DND-41 (cell line): Measurements from ENCODE around the gene METTL21A.
A peak's percentile ranks its signal among the peaks of the same experiment; 100 is the strongest.

Experiments
- ATAC-seq: fragments of 200-7000 bp; cut with Tn5 transposase; 3 replicates; pipeline ENCODE4 v1.9.1; 2021; ENCODE audit warnings: low read depth; ENCODE audit not compliant: insufficient read depth
- DNase-seq: peaks from one replicate; pipeline ENCODE4 v3.0.0-alpha.2; 2020
- H2AFZ ChIP-seq: 2 replicates; pipeline ENCODE4 v1.6.0; 2012; ENCODE audit warnings: low read depth, low read length
- H3K27ac ChIP-seq: 2 replicates; pipeline ENCODE4 v1.5.1; 2012; ENCODE audit warnings: low read length, inconsistent platforms
- H3K27me3 ChIP-seq: fragments of 200-600 bp; sonication (generic); 2 replicates; pipeline ENCODE4 v1.6.0; 2012; ENCODE audit warnings: low read length, mild to moderate bottlenecking, inconsistent platforms; ENCODE audit not compliant: insufficient read depth, poor library complexity
- H3K36me3 ChIP-seq: 2 replicates; pipeline ENCODE4 v1.5.1; 2012; ENCODE audit warnings: low read length, inconsistent platforms; ENCODE audit not compliant: insufficient read depth
- H3K4me1 ChIP-seq: 2 replicates; pipeline ENCODE4 v1.5.1; 2012; ENCODE audit warnings: mild to moderate bottlenecking, low read length; ENCODE audit not compliant: insufficient read depth
- H3K4me2 ChIP-seq: 2 replicates; pipeline ENCODE4 v1.6.0; 2012; ENCODE audit warnings: mild to moderate bottlenecking, moderate library complexity, low read length, inconsistent platforms; ENCODE audit not compliant: insufficient read depth
- H3K4me3 ChIP-seq, 2 experiments: fragments of 200-600 bp in 1 of 2; shearing (Covaris generic) in 1 of 2; 2 replicates each; pipeline ENCODE4 v1.5.1; 2012 to 2016; ENCODE audit warnings: inconsistent platforms in 2 of 2, low read length in 2 of 2, mild to moderate bottlenecking in 2 of 2, low read depth in 1 of 2, moderate library complexity in 1 of 2
- H3K79me2 ChIP-seq: 2 replicates; pipeline ENCODE4 v1.6.0; 2012; ENCODE audit warnings: low read length, inconsistent platforms; ENCODE audit not compliant: insufficient read depth
- H3K9ac ChIP-seq: 2 replicates; pipeline ENCODE4 v1.6.0; 2012; ENCODE audit warnings: low read depth, mild to moderate bottlenecking, inconsistent platforms, low read length, moderate library complexity
- H3K9me3 ChIP-seq: 2 replicates; pipeline ENCODE4 v1.5.1; 2012; ENCODE audit warnings: low read length, moderate library complexity, mild to moderate bottlenecking, inconsistent platforms; ENCODE audit not compliant: insufficient read depth, severe bottlenecking
- H4K20me1 ChIP-seq: 2 replicates; pipeline ENCODE4 v1.6.0; 2012; ENCODE audit warnings: low read length; ENCODE audit not compliant: insufficient read depth
- EZH2 ChIP-seq: IDR thresholded peaks from 3 replicates; pipeline ENCODE4 v1.6.1; 2012; ENCODE audit warnings: borderline replicate concordance, low read depth, mild to moderate bottlenecking, moderate library complexity, low read length, inconsistent platforms; ENCODE audit not compliant: severe bottlenecking
- TF ChIP-seq, protein P1 (sequence below): IDR thresholded peaks from 2 replicates; pipeline ENCODE4 v1.5.1; 2012; ENCODE audit warnings: borderline replicate concordance, low read length, moderate library complexity, mild to moderate bottlenecking; ENCODE audit not compliant: poor library complexity, severe bottlenecking; ENCODE audit errors: extremely low read depth

METTL21A gene

DNA sequence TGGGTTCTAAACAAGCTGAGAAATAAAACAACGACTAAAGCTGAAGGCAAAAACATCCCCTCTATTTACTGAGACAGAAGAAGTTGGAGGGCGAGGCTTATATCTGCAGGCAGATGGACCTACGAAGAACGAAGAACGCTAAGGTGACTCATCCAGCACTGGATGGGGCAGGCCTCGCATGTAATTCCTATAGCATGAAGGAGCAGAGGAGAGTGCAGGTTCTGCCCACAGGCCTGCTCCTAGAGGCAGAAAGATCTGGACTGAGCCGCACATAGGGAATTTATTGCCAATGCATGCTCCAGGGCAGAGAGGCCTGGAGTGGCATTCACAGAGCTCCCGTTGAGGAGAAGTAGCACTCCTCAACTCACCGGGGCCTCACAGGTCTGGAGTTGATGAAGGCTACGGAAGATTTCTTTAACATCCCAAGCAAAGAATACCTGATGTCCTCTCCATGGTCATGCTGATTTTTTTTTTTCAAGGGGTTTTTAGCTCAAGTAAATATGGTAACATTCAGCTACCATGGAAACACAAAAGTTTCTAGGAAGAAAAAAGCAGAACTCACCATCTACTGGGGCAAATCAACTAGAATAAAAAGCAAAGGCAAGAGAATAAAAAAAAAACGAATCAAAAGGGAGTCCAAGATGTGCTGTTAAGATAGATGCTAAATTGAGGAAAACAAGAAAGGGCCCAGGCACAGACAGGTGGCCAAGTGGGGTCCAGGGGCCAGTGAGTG, 10.4 kb upstream of the METTL21A start:
- Histone ChIP-seq H3K27ac (no peak overlapping the region), H3K79me2 (no peaks in the 10 kb centered on the region)
- ATAC-seq, result no peak

DNA sequence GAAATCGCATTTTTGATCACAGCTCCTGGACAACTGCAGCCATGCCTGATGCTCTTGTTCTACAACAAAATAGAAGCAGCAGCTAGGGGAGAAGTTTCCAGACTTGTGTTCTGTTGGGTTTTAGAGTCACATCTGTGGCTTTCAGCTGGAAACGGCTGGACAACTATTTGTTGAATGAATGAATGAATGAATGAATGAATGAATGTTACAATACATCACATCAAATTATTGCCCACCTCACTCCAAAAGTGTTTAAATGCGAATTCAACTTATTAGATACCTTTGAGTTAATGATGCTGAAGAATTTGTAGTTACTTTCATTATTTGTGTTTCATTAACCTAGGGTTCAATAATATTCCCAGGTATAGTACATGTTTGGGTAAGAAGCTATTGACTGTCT, 8.5 kb upstream of the METTL21A start:
- ATAC-seq (no peak), DNase-seq (no peak)
- TF ChIP-seq EZH2, result no peak
- TF ChIP-seq, protein P1, sequence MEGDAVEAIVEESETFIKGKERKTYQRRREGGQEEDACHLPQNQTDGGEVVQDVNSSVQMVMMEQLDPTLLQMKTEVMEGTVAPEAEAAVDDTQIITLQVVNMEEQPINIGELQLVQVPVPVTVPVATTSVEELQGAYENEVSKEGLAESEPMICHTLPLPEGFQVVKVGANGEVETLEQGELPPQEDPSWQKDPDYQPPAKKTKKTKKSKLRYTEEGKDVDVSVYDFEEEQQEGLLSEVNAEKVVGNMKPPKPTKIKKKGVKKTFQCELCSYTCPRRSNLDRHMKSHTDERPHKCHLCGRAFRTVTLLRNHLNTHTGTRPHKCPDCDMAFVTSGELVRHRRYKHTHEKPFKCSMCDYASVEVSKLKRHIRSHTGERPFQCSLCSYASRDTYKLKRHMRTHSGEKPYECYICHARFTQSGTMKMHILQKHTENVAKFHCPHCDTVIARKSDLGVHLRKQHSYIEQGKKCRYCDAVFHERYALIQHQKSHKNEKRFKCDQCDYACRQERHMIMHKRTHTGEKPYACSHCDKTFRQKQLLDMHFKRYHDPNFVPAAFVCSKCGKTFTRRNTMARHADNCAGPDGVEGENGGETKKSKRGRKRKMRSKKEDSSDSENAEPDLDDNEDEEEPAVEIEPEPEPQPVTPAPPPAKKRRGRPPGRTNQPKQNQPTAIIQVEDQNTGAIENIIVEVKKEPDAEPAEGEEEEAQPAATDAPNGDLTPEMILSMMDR, result no peak
- H3K4me1 ChIP-seq, result no peaks in the 10 kb centered on the region
- H3K4me3 ChIP-seq, result no peak overlapping the region
- H3K36me3 ChIP-seq, result no peaks in the 10 kb centered on the region
- H3K9ac ChIP-seq, result no peak overlapping the region
- H3K9me3 ChIP-seq, result no peaks in the 10 kb centered on the region
- no peaks in the 10 kb centered on the region for H3K79me2 ChIP-seq
- no peaks in the 10 kb centered on the region for H4K20me1 ChIP-seq
- H3K27me3 ChIP-seq, result no peaks in the 10 kb centered on the region
- H3K4me2 ChIP-seq, result no peak overlapping the region
- H2AFZ ChIP-seq, result no peak overlapping the region
- H3K27ac ChIP-seq, result no peak overlapping the region

More for the DNA sequence above, 10.4 kb upstream of the METTL21A start:
- TF ChIP-seq, protein P1, result no peak
- TF ChIP-seq EZH2, result no peak
- no peak for DNase-seq
- Histone ChIP-seq H3K9ac (no peak overlapping the region), H4K20me1 (no peaks in the 10 kb centered on the region), H3K9me3 (no peaks in the 10 kb centered on the region), H3K4me3 (no peak overlapping the region), H3K4me1 (no peaks in the 10 kb centered on the region), H3K27me3 (no peaks in the 10 kb centered on the region), H2AFZ (no peak overlapping the region), H3K4me2 (no peak overlapping the region), H3K36me3 (no peaks in the 10 kb centered on the region)

DNA sequence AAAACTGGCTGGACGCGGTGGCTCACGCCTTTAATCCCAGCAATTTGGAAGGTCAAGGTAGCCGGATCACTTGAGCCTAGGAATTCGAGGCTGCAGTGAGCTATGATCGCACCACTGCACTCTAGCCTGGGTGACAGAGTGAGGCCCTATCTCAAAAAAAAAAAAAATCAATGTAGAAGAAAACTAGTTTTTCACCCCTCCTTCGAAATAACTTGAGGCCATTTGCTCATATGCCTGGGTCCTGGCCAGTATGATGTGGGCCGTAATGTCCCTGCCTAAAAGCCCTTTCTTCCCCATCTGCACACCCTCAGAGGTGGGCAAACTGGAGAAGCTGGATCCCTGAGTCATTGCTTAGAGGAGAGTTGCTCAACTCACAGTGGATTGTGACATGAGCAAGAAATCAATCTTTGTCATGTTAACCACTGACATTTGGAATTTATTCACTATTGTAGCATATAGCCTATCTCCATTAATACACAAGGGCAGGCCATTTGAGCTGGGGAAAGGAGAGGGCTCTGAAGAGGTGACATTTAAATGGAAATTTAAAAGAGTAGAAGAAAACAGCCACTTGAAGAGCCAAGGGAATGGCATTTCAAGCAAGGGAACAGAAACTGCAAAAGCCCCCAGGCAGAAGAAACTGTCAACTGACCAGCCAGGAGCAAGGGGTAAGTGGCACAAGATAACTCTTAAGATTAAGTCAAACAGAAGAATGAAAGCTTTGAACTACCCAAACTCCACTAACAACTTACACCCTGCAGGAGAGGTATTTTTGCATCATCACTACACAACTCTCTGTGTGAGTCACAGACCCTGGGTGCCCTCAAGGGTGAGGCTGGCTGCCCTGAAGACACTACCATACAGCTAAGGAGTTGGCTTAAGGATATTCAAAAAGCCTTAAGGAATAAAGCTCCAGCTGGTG, 7.6 kb upstream of the METTL21A start:
- no peak overlapping the region for H2AFZ ChIP-seq
- H3K79me2 ChIP-seq, result no peaks in the 10 kb centered on the region
- H3K9me3 ChIP-seq, result no peaks in the 10 kb centered on the region
- no peaks in the 10 kb centered on the region for H3K36me3 ChIP-seq
- TF ChIP-seq, protein P1, result no peak
- no peak for TF ChIP-seq EZH2
- H3K4me1 ChIP-seq, result no peaks in the 10 kb centered on the region
- ATAC-seq (peak; percentile 49; the same call in 2 of the 3 replicates), DNase-seq (no peak)
- no peaks in the 10 kb centered on the region for H3K27me3 ChIP-seq
- H3K4me2 ChIP-seq, result no peak overlapping the region
- H4K20me1 ChIP-seq, result no peaks in the 10 kb centered on the region
- no peak overlapping the region for H3K4me3 ChIP-seq
- H3K27ac ChIP-seq, result no peak overlapping the region
- H3K9ac ChIP-seq, result no peak overlapping the region
